GM12875 (cell line): Measurements from ENCODE around the gene ARHGAP25.

Experiments
- H3K4me3 ChIP-seq: one replicate; pipeline ENCODE4 v1.5.1; 2011; ENCODE audit warnings: low read depth, low read length, control low read depth
- CTCF ChIP-seq: IDR thresholded peaks from 2 replicates; pipeline ENCODE4 v1.5.1; 2011; ENCODE audit warnings: low read depth, mild to moderate bottlenecking, control low read depth, inconsistent platforms, low read length, moderate library complexity, borderline replicate concordance; ENCODE audit not compliant: insufficient read depth

Gene ARHGAP25

GRCh38 chr2:68748568-68748967 lies 14.0 kb downstream of the ARHGAP25 start:
- no peak for TF ChIP-seq CTCF
- H3K4me3 ChIP-seq, result no peak overlapping the region

GRCh38 chr2:68749345-68749744 lies 14.7 kb downstream of the ARHGAP25 start:
- no peak for TF ChIP-seq CTCF
- H3K4me3 ChIP-seq, result no peak overlapping the region

DNA sequence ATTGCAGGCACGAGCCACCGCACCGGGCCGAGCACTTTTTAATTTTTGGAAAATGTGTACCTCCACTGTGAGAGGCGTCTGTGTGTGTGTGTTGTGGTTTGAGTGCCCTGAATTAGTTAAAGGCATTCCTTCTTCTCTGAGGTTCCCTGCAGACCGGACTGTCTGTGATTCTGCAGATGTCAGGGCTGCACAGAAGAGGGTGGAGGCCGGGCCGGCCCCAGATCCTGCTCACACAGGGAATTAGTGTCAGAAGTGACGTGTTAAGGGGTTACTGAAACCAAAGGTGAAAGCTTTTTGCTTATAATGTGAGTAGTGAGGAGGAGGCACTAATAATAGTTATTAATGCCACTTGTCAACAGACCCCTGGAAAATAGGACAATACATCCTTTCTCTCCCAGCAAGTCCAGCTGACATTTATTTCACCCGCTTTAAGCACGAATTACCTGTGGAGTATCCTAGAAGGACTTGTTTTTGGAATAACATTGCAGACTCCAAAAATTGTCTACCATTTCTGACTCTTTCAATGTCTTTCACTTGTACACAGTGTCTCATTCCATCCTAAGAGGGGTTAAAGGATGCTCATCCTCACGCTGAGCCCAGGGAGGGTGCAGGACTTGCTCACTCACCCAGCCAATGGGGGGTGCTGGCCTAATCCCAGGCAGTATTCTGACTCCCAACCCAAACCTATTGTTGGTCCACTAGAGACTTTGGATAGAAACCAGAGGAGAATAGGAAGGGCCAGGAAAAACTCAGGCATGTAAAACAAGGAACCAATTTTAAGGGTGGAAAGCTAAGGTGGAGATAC lies 16.2 kb downstream of the ARHGAP25 start:
- TF ChIP-seq CTCF, result no peak
- no peak overlapping the region for H3K4me3 ChIP-seq

GRCh38 chr2:68751397-68752339 lies 17.1 kb downstream of the ARHGAP25 start:
- TF ChIP-seq CTCF, result peak; percentile 89
- H3K4me3 ChIP-seq, result no peak overlapping the region

DNA sequence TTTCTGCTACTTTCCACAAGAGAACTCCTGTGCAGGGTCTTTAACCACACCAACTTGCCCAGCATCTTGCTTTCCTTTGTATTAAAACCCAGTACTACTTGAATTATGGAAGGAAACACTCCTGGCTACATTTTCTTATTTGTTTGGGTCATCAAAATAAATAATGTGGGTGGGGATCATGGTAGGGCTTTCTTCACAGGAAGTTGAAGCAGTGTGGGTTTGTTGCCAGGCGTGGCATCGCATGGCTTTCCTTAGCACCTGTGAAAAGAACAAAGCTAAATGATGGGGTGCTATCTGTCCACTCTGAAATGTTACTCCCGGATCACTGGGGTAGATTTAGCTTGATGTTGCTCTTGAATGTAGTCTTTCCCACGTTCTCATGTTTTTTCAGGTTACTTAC lies 18.7 kb downstream of the ARHGAP25 start:
- H3K4me3 ChIP-seq, result no peak overlapping the region
- TF ChIP-seq CTCF, result no peak

DNA sequence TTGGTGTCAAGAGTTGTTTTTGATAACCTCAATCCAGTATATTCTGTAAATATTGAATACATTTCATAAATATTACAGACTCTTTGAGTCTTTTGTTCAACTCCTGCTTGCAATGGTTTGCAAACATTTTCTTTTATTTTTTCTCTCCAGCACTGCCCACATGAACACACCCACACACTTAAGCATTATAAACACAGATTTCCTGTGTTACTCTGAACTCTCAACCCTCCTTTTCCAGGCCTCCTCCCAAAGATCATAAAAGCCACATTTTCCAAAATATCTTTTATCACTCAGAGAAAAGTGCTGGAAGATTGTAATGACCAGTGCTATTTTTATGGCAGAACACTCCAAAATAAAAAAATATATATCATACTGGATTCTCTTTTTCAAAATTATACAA lies 20.5 kb downstream of the ARHGAP25 start:
- no peak for TF ChIP-seq CTCF
- no peak overlapping the region for H3K4me3 ChIP-seq
